GM19397 (cell line): ENCODE results near the gene DLX3.

Experiments used
- ATAC-seq: cut with Tn5 transposase; IDR thresholded peaks from one replicate; pipeline ENCODE4 v1.9.1; 2021; ENCODE audit warnings: mild to moderate bottlenecking, moderate library complexity; ENCODE audit not compliant: unreplicated experiment

Gene DLX3

GRCh38 chr17:49973271-49973615 is 21.8 kb downstream of the DLX3 start:
- no peak for ATAC-seq

DNA sequence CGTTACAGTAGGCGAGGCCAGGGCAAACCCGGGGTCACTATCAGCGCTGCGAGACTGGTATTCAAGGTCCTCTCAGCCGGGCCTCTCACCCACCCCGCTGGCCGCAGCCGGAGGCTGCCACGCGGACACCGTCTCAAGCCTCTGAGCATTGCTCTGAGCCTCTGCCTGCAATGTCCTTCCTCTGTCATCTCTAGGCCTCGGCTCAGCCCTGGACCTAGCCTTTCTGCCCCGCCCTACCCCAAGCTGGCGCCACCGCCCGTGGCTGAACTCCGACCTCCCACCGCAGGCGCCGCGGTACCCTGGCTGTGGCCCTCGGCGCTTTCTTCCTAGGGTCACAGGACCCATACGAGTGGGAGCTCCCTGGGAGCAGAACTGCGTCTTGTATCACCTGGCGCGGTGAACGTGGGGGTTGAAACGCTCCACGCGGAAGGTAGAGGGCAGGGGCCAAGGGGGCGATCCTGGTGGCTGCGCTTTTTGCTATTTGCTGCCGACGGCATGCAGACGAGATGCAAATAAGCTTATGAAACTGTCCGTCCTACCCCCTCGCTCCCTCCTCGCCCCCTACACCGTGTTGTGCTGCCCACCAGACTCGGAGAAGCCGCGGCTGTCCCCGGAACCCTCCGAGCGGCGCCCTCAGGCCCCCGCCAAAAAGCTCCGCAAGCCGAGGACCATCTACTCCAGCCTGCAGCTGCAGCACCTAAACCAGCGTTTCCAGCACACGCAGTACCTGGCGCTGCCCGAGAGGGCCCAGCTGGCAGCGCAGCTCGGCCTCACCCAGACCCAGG is 22.3 kb downstream of the DLX3 start:
- ATAC-seq = no peak

- ATAC-seq = no peak
Measured at GRCh38 chr17:49971848-49972485, 23.1 kb downstream of the DLX3 start.

- no peak for ATAC-seq
Measured at GRCh38 chr17:49971199-49971847, 23.7 kb downstream of the DLX3 start.

GRCh38 chr17:49970498-49970897 is 24.5 kb downstream of the DLX3 start:
- no peak for ATAC-seq

DNA sequence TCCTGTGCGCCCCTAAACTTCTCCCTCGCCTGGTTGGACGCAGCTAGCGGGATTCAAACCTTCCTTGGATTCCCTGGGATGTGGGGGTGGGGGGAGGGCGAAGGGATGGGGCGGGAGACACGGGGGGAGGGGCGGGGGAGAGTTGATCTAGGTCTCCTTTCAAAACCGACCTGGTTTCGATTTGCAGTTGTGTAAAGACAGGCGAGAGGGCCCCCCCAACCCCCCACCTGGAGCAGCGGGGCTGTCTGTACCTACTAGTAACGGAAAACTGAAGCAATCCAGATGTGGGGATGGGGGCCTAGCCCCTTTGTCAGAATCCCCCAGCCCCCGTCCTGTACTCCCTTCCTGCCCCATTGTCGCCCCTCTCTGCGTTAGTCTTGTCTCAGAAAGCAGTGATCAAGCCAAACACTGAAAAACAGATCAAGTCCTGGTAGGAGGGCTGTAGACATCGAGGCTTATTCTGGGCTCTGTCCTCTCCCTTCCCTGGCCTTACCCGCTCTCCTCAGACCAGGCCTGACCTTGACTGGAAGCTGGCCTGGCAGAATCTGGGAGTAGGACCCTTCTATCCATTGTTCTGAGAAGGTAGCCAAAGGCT is 25.1 kb downstream of the DLX3 start:
- no peak for ATAC-seq

GRCh38 chr17:49969134-49969759 is 25.8 kb downstream of the DLX3 start, which contains the start of gene DLX4:
Gene DLX4, plus strand, starts transcription at chr17:49969190. Its CDS starts 279 bp downstream, at chr17:49969469.
- ATAC-seq = no peak

GRCh38 chr17:49968405-49969133 is 26.5 kb downstream of the DLX3 start:
- no peak for ATAC-seq

DNA sequence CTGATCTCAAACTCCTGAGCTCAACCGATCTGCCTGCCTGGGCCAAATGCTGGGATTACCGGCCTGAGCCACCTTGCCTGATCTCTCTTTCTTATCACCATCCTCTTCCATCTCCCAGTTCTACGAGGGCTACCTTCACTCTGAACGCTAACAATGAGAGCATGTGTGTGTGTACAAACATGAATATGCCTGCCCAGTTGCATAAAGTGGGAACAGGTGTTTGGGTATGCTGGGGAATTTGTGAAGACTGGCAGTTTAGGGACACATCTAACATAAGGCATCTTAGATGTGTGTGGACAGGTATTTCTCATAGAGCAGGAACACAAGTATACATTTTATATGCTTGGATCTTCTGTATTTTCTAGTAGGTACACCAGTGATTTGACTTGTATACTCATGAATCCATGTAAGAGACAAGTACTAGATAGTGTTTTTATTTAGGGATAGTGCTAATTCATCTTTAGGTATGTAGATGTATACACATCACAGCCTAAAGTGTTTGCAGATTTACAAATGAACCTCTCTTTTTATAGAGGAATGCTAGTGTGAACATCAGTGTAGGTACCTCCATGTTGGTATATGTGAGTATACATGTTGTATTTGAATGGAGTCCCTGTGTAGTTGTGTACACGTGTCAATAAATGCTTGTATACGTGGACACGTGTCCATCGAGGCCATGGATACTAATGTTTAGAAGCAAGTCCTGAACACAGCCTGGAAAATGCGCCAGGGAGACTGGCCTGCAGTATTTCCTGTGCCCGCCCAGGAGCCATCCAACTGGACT is 27.2 kb downstream of the DLX3 start:
- ATAC-seq = no peak

GRCh38 chr17:49967205-49967604 is 27.8 kb downstream of the DLX3 start:
- ATAC-seq = no peak

- no peak for ATAC-seq
Measured at GRCh38 chr17:49966767-49967166, 28.3 kb downstream of the DLX3 start.

GRCh38 chr17:49965524-49965909 is 29.5 kb downstream of the DLX3 start:
- ATAC-seq = no peak

DNA sequence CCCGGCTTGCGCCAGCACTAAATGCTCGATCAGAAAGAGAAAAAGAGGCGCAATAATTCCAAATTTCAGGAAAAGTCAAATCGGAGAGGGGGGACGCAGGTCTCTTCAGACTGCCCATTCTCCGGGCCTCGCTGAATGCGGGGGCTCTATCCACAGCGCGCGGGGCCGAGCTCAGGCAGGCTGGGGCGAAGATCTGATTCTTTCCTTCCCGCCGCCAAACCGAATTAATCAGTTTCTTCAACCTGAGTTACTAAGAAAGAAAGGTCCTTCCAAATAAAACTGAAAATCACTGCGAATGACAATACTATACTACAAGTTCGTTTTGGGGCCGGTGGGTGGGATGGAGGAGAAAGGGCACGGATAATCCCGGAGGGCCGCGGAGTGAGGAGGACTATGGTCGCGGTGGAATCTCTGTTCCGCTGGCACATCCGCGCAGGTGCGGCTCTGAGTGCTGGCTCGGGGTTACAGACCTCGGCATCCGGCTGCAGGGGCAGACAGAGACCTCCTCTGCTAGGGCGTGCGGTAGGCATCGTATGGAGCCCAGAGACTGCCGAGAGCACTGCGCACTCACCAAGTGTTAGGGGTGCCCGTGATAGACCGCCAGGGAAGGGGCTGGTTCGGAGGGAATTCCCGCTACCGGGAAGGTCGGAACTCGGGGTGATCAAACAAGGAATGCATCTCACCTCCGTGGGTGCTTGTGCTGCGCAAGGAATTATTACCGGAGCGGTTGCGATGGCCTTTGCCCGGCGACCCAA is 30.1 kb downstream of the DLX3 start:
- ATAC-seq = no peak

- ATAC-seq = no peak
Measured at GRCh38 chr17:49964303-49964768, 30.7 kb downstream of the DLX3 start.

DNA sequence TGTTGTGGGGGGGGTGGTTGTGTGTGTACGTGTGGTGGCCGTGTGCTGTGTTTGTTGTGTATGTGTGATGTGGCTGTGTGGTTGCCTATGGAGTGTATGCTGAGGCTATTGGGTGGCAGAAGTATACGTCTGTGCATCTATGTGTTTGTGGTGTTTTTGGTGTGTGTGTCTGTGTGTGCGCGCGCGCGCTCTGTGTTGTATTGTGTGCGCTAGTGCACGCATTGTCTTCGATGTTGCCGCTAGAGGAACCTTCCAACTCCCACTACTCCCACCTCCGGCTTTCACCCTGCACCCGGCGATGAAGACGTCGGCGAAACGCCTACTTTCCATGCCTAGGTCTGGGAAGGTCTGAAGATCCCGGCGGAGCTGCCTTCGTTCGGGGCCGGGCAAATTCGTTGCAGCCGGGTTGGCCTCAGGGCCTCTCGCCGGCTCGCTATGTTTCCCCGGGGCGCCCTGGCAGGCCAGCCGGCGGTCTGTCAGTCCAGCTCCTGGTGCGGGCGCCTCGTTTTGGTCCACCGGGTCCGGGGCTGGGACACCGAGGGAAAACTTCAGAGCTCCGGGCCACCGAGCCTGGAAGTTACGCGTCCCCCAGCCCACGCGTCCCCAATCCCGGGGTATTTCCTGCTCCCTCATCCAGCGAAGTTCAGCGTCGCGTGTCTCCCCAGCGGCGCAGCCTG is 31.3 kb downstream of the DLX3 start:
- no peak for ATAC-seq

DNA sequence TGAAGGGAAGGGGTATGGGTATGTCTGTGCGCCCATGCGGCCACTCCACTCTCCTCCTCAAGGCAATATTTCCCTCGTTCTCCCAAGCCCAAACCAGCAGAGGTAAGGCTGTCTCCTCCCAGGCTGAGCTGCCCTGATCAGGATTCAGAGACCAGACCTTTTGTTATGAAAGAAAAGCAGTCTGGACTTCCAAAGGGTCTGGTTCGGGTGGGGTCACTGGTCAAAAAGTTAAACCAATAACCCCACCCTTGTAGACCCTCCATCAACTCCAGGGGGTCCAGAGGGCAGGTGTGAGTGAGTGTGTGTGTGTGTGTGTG is 31.8 kb downstream of the DLX3 start:
- no peak for ATAC-seq

DNA sequence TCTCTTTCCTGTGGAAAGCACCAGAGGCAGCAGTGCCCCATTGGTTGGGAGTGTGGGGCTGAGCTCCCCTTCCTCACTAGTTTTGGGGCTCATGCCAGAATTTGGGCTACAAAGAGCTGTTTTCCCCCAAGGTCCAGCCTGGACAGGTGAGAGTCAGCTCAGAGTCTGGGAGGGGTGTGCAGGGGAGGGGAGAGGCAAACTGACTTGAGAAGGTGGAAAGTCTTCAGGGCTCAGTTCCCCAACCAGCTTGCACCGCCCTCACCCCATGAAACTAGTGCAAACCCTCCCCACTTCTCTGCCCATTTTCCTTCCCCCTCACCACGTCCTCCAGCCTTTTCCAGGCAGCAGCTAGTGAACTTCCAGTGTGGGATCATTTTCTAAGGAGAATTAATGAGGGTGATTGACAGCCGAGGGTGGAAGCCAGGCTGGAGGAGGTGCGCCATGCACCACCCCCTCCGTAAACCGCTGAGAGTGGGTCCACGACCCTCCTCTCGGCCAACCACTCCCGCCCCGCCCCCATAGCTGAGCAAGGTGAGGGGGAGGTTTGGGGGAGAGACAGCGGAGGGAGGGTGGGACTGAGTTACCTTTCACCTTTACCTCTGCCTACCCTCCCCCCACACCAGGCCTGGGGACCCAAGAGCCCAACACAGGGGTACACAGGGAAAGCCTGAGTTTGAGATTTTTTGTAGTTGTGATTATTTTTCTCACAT is 32.3 kb downstream of the DLX3 start:
- no peak for ATAC-seq
